Activated T-cell treated with anti-CD3 and anti-CD28 coated beads for 24 hours (primary cell): ENCODE data around the gene MATN4.

ENCODE experiments used
- DNase-seq: peaks from one replicate; pipeline ENCODE4 v3.0.0-alpha.2; 2020; ENCODE audit warnings: low read depth

Gene MATN4

GRCh38 chr20:45340951-45341350 is 32.9 kb upstream of the MATN4 start:
- DNase-seq, result no peak

GRCh38 chr20:45340236-45340847 is 32.2 kb upstream of the MATN4 start:
- DNase-seq, result no peak

- DNase-seq, result no peak
Observed at GRCh38 chr20:45339799-45340198, 31.7 kb upstream of the MATN4 start.

- DNase-seq, result no peak
Observed at GRCh38 chr20:45339084-45339483, 31.0 kb upstream of the MATN4 start.

GRCh38 chr20:45338121-45339030 is 30.3 kb upstream of the MATN4 start:
- no peak for DNase-seq

GRCh38 chr20:45337367-45338120 is 29.4 kb upstream of the MATN4 start:
- no peak for DNase-seq

- DNase-seq, result no peak
Observed at GRCh38 chr20:45336530-45337366, 28.6 kb upstream of the MATN4 start.

- DNase-seq, result no peak
Observed at GRCh38 chr20:45330476-45330875, 22.4 kb upstream of the MATN4 start.

- DNase-seq, result no peak
Observed at GRCh38 chr20:45329497-45330319, 21.6 kb upstream of the MATN4 start.

GRCh38 chr20:45328451-45328850 is 20.4 kb upstream of the MATN4 start:
- DNase-seq, result no peak

GRCh38 chr20:45325371-45325770 is 17.3 kb upstream of the MATN4 start:
- DNase-seq, result no peak

GRCh38 chr20:45323731-45324130 is 15.6 kb upstream of the MATN4 start:
- DNase-seq, result no peak

- DNase-seq, result no peak
Observed at GRCh38 chr20:45322952-45323383, 14.9 kb upstream of the MATN4 start.

- no peak for DNase-seq
Observed at GRCh38 chr20:45320948-45321595, 13.0 kb upstream of the MATN4 start.

GRCh38 chr20:45318948-45319347 is 10.8 kb upstream of the MATN4 start:
- no peak for DNase-seq

- DNase-seq, result no peak
Observed at GRCh38 chr20:45318386-45318939, 10.4 kb upstream of the MATN4 start.

- no peak for DNase-seq
Observed at GRCh38 chr20:45317826-45318225, 9.7 kb upstream of the MATN4 start.

- no peak for DNase-seq
Observed at GRCh38 chr20:45316150-45317080, 8.3 kb upstream of the MATN4 start.

- no peak for DNase-seq
Observed at GRCh38 chr20:45315672-45316071, 7.6 kb upstream of the MATN4 start.
